ENCODE results near the gene DACT1. TPM values are rescaled to one million over a fixed set of nuclear protein-coding genes. Genes with fewer than 3 reads are reported as not detected.

Gene DACT1
- total RNA-seq, 2 experiments from 2014 or later, result 1.4 to 2.0 TPM

- no peaks in the 10 kb centered on the region for H3K36me3 Mint-ChIP-seq (ENCODE audit: low read depth)
- ChIA-PET POLR2A (interaction anchor here (0.6 to 1.4 kb wide), 2 partner anchors 17 to 140 kb away, joined by 3 to 4 read pairs; no protein-coding TSS in a partner anchor), CTCF (no interaction called here)
- DNase-seq (peak; percentile 3), ATAC-seq (peak; percentile 66)
- H3K9me3 Mint-ChIP-seq, result no peaks in the 10 kb centered on the region
- no peak overlapping the region for H3K27ac Mint-ChIP-seq
- peaks cover 21% of the 10 kb centered on the region for H3K4me1 Mint-ChIP-seq (ENCODE audit: low read depth)
- H3K4me3 Mint-ChIP-seq, result no peak overlapping the region
- H3K27me3 Mint-ChIP-seq, result peaks cover 24% of the 10 kb centered on the region
- intact Hi-C loops (cut with micrococcal nuclease), result no loop called here
- TF ChIP-seq CTCF (IDR thresholded peaks at IDR 0.05), result no peak
Observed at GRCh38 chr14:58598028-58598803, 39.5 kb upstream of the DACT1 start.

- CTCF ChIA-PET, result no interaction called here
- H3K9me3 Mint-ChIP-seq, result no peaks in the 10 kb centered on the region
- no peak overlapping the region for H3K4me3 Mint-ChIP-seq
- H3K27ac Mint-ChIP-seq, result no peak overlapping the region
- H3K4me1 Mint-ChIP-seq (ENCODE audit: low read depth), result peaks cover 21% of the 10 kb centered on the region
- TF ChIP-seq CTCF (IDR thresholded peaks at IDR 0.05), result no peak
- intact Hi-C loops (cut with micrococcal nuclease), result no loop called here
- POLR2A ChIA-PET, result interaction anchor here (1.0 kb wide), 1 partner anchor 277 kb away, joined by 3 read pairs; no protein-coding TSS in a partner anchor
- no peak for ATAC-seq
- no peaks in the 10 kb centered on the region for H3K36me3 Mint-ChIP-seq (ENCODE audit: low read depth)
- peaks cover 24% of the 10 kb centered on the region for H3K27me3 Mint-ChIP-seq
- DNase-seq, result peak; percentile 12
Observed at GRCh38 chr14:58598804-58599525, 38.8 kb upstream of the DACT1 start.

GRCh38 chr14:58599707-58600106 lies 38.1 kb upstream of the DACT1 start:
- Mint-ChIP-seq H3K9me3 (no peaks in the 10 kb centered on the region), H3K36me3 (ENCODE audit: low read depth) (no peaks in the 10 kb centered on the region), H3K4me1 (ENCODE audit: low read depth) (peaks cover 21% of the 10 kb centered on the region), H3K27ac (no peak overlapping the region), H3K4me3 (no peak overlapping the region), H3K27me3 (peaks cover 24% of the 10 kb centered on the region)
- DNase-seq (no peak), ATAC-seq (no peak)
- ChIA-PET POLR2A (interaction anchor here (1.0 kb wide), 2 partner anchors 154 to 277 kb away, joined by 3 read pairs; no protein-coding TSS in a partner anchor), CTCF (interaction anchor here (1.0 kb wide), 1 partner anchor 10 kb away, joined by 3 read pairs; no protein-coding TSS in a partner anchor)
- intact Hi-C loops (cut with micrococcal nuclease), result no loop called here
- no peak for TF ChIP-seq CTCF (IDR thresholded peaks at IDR 0.05)

GRCh38 chr14:58605465-58605864 lies 32.3 kb upstream of the DACT1 start:
- POLR2A ChIA-PET, result no interaction called here
- peaks cover 15% of the 10 kb centered on the region for H3K27me3 Mint-ChIP-seq
- H3K4me3 Mint-ChIP-seq, result no peak overlapping the region
- CTCF ChIA-PET, result no interaction called here
- no peak for ATAC-seq
- no peaks in the 10 kb centered on the region for H3K9me3 Mint-ChIP-seq
- no peak for DNase-seq
- no peak for TF ChIP-seq CTCF (IDR thresholded peaks at IDR 0.05)
- no peak overlapping the region for H3K27ac Mint-ChIP-seq
- H3K4me1 Mint-ChIP-seq (ENCODE audit: low read depth), result no peaks in the 10 kb centered on the region
- intact Hi-C loops (cut with micrococcal nuclease), result no loop called here
- no peaks in the 10 kb centered on the region for H3K36me3 Mint-ChIP-seq (ENCODE audit: low read depth)
